NCI-H1694 treated with DMSO at 0.1 percent for 48 hours (cell line): Measurements from ENCODE around the gene CYB5R4.

Source experiments
- DNase-seq: peaks from one replicate; lab custom pipeline; 2025; lab: John Stamatoyannopoulos, UW

CYB5R4 gene

GRCh38 chr6:83859410-83860358 lies at the start of gene CYB5R4:
Gene CYB5R4 (plus strand): TSS chr6:83859689. CDS start chr6:83859783, 94 bp downstream.
- peak; percentile 79 for DNase-seq

DNA sequence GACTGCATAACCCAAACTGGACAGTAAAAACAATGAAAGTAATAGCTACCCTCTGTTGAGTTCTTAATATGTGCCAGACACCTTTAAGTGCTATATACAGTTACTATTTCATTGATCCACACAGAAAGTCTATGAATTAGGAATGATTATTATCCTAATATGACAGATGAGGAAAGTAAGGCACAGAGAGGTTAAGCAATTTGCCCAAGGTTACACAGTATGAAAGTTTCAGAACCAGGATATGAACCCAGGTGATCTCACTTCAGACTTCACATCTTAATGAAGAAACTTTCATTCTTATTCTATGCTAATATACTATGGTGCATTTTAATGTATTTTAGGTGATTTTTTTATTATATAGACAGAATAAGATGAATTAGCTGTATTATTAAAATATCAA lies 46.9 kb upstream of the CYB5R4 start:
- DNase-seq = no peak

DNA sequence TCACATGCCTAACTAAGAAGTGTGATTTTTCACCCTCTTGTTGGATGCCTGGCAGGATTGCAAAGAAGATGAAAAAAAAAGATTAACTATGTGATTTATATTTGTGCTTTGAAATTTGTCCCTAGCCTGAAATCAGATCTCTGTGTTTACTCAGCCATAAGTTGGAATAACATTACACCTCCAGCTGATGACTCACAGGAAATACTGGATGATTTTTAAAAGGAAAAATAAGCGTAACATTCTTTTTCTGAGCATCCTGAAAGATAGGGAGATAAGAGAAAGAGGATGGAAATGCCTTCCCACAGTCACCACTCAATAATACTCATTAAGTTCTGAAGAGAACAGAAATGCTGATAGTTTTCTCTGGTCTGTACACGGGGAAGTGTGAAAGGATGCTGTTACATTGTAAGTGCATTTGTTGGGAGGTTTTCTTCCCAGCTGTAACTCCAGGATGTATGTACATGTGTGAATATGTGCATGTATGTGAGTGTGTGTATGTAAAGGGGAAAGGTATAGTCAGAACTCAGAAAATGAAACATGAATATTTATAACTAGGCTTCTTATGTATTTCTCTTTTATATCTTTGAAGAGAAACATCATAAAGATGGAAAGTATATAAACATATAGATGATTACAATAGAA lies 43.7 kb upstream of the CYB5R4 start:
- DNase-seq = no peak

DNA sequence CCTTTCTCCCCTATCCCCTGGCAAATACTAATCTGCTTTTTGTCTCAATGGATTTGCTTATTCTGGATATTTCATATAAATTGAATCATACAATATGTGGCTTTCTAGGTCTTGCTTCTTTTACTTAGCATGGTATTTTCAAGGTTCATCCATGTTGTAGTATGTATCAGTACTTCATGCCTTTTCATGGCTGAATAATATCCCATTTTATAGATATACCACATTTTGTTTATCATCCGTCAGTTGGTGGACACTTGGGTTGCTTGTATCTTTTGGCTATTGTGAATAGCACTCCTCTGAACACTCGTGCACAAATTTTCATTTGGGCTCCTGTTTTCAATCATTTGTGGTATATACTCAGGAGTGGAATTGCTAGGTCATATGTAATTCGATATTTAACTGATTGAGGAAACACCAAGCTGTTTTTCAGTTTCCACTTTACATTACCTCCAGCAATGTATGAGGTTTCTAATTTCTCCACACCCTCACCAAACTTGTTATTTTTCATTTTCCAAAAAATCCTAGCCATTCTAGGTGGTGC lies 36.8 kb upstream of the CYB5R4 start:
- no peak for DNase-seq

GRCh38 chr6:83824388-83824801 lies 35.1 kb upstream of the CYB5R4 start:
- DNase-seq = no peak

- DNase-seq = no peak
Measured at GRCh38 chr6:83824831-83825230, 34.7 kb upstream of the CYB5R4 start.

- DNase-seq = no peak
Measured at GRCh38 chr6:83827050-83827449, 32.4 kb upstream of the CYB5R4 start.

- no peak for DNase-seq
Measured at GRCh38 chr6:83838727-83839126, 20.8 kb upstream of the CYB5R4 start.

GRCh38 chr6:83844170-83844569 lies 15.3 kb upstream of the CYB5R4 start:
- no peak for DNase-seq

GRCh38 chr6:83846291-83846690 lies 13.2 kb upstream of the CYB5R4 start:
- DNase-seq = no peak

- no peak for DNase-seq
Measured at GRCh38 chr6:83847179-83847578, 12.3 kb upstream of the CYB5R4 start.

DNA sequence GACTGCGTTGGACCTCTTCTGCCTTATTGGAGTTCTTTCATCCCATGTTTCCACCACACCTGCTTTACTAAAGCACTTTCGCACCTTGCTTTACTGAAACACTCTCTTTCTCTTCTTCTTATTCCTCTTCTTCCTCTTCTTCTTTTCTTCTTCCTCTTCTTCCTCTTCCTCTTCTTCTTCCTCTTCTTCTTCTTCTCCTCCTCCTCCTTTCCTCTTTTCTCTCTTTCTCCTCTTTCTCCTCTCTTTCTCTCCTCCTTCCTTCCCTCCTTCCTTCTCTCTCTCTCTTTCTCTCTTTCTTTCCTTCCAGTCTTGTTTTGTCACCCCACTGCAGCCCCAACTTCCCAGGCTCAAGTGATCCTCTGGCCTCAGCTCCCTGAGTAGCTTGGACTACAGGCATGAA lies 10.4 kb upstream of the CYB5R4 start:
- DNase-seq = no peak

DNA sequence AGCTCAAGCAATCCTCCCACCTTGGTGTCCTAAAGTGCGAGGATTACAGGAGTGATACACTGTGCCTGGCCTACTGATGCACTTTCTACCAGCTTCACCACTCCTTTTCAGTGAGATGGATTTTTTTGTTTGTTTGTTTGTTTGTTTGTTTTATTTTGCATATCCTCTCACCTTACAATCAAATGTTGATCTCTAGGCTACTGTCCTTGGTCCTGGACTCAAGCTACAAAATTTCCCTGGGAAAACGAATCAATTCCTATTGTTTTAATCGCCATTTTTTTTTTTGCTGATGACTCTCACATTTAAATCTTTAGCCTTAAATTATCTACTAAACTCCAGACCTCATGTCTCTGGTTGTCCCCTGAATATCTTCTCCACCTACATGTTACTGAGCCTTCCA lies 9.9 kb upstream of the CYB5R4 start:
- DNase-seq = no peak

- no peak for DNase-seq
Measured at GRCh38 chr6:83852528-83853177, 6.8 kb upstream of the CYB5R4 start.

DNA sequence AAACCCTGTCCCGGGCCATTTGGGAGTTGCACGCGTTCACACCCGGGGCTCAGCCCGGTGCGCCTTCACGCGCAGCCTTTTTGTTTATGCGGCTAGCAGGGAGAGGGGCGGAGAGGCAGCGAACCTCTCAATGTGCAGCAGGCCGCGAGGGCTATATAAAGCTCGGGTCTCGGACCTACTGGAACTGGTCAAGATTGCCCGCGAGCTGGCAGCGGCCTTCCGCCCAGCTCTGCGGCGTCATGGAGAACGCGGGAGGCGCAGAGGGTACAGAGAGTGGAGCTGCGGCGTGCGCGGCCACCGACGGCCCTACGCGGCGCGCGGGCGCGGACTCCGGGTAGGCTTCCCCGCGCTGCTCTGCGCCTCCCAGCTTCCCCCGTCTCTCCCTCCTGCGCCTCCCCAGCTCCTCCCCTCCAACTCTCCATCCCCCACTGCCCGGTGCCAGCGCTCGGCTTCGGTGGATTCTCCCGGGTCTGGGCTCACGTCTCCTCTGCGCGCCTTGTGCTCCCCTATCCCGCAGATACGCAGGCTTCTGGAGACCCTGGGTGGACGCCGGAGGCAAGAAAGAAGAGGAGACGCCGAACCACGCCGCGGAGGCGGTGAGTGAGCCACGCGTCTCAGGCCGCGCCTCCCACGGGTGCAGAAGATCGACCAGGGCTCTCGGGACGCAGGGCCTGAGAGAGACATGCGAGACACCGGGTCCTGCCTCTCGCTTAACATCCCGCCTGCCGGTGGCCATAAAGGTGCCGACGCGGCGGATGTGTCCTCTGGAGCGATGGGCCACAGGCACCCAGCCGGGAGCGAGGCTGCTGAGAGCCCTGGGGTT lies 6.1 kb upstream of the CYB5R4 start, which contains the start of gene RIPPLY2:
Gene RIPPLY2, plus strand, starts transcription at position 183 of the 823 bp plus-strand sequence. Its CDS starts 57 bp downstream, at position 240.
- DNase-seq = peak; percentile 37

DNA sequence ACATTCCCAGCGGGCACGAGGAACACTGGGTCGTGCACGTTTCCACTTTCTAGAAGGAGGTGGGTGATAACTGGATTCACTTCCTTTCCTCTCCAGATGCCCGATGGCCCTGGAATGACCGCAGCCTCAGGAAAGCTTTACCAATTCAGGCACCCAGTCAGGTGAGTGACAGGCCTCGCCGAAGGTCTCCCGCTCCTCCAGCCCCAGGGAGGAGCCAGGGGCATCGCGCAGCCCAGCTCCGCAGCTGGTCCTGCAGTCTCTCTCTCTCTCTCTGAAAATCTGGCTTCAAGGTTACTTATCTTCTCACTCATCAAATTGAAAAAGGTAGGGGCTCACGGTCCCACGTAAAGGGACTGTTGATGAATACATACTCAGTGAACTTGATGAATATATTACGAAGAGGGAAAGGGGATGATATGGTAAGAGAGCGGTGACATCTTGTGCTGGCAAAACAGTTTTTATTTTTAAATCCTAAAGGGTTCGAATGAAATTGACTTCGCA lies 5.4 kb upstream of the CYB5R4 start:
- DNase-seq = peak; percentile 26

DNA sequence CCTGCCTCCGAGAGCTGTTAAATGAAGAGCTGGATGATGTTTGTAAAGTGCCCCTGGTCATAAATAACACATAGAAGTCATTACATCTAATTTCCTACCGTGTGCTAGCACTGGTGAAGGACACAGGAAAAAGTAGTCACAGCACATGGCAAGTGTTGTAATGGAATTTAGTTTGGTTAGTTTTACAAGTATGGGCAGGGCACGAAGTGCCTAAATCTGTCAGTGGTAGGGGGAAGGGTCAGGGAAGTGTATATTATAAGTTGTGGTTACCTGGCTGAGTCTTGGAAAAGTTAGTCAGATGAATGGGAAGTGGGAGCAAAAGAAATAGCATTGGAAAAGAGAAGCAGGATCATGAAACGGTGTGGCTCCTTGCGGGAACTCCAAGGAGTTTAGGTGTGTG lies 4.7 kb upstream of the CYB5R4 start:
- no peak for DNase-seq

DNA sequence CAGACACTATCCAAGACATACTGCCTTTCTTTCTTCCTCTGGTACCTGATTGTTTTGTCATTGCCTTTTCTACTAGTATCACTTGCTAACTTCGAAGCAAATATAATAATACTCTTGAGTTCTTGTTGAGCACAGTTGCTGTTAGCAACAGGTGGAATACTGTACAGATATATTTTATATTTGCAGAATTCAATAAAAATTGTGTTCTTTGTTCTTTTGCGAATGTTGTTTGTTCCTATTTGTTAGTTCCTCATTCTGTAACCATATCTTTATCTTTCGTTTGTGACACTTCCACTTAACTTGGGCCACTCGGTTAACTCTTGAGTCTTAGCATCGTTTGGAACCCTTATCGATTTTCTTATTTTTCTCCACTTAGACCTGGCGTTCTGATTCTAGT lies 868 bp downstream of the CYB5R4 start:
- DNase-seq = no peak

GRCh38 chr6:83860782-83861495 lies 1.4 kb downstream of the CYB5R4 start:
- DNase-seq = no peak

DNA sequence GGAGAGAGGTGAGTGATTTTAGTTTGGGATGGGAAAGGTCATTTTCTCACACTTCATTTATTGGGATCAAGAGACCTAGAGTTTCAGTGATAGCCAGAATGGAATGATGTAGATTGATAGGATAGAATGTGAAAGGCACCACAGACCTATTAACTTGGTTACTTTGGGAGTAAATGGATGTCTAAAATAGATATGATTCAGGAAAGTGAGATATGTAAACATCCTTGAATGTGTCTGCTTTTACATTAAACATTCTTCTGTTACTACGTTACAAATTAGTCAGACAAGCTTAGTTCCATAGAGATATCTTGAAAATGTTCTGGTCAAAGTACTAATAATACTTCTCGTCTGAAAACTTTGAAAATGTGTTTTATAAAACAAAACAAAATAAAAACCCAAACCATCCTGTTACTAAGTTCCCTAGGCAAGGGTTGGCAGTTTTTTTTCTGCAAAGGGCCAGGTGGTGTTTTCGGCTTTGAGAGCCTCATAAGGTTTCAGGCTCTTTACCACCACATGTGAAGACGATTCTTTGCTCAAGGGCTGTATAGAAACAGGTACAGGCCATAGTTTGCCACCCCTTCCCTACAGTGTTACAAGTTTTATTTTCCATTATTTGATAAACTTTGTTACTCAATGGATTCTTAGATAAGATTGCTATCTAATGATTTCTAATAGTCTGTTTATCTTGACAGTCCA lies 3.4 kb downstream of the CYB5R4 start:
- DNase-seq = no peak
